ENCODE measurements around the gene CNTFR.

The CNTFR gene

GRCh38 chr9:34570809-34571480, 18.6 kb downstream of the CNTFR start:
- DNase-seq = no peak

- no peak for DNase-seq
Measured at GRCh38 chr9:34570376-34570775, 19.1 kb downstream of the CNTFR start.

- DNase-seq = no peak
Measured at GRCh38 chr9:34568774-34569173, 20.8 kb downstream of the CNTFR start.

GRCh38 chr9:34568133-34568532, 21.4 kb downstream of the CNTFR start:
- no peak for DNase-seq

GRCh38 chr9:34566972-34567371, 22.6 kb downstream of the CNTFR start:
- DNase-seq = no peak

- no peak for DNase-seq
Measured at GRCh38 chr9:34566322-34566721, 23.2 kb downstream of the CNTFR start.

- DNase-seq = no peak
Measured at GRCh38 chr9:34565856-34566255, 23.7 kb downstream of the CNTFR start.

- DNase-seq = no peak
Measured at GRCh38 chr9:34564617-34565016, 24.9 kb downstream of the CNTFR start.

- no peak for DNase-seq
Measured at GRCh38 chr9:34563262-34563661, 26.3 kb downstream of the CNTFR start.

- DNase-seq = peak in 1 of 2 donors; percentile 6
Measured at GRCh38 chr9:34562135-34562745, 27.3 kb downstream of the CNTFR start.

- no peak for DNase-seq
Measured at GRCh38 chr9:34560599-34561214, 28.8 kb downstream of the CNTFR start.

- DNase-seq = no peak
Measured at GRCh38 chr9:34559624-34560455, 29.7 kb downstream of the CNTFR start.

- no peak for DNase-seq
Measured at GRCh38 chr9:34558919-34559623, 30.5 kb downstream of the CNTFR start.

- no peak for DNase-seq
Measured at GRCh38 chr9:34558364-34558763, 31.2 kb downstream of the CNTFR start.

- DNase-seq = no peak
Measured at GRCh38 chr9:34557426-34558321, 31.9 kb downstream of the CNTFR start.

- DNase-seq = no peak
Measured at GRCh38 chr9:34556949-34557348, 32.6 kb downstream of the CNTFR start.

GRCh38 chr9:34555936-34556525, 33.5 kb downstream of the CNTFR start:
- no peak for DNase-seq

GRCh38 chr9:34555500-34555899, 34.0 kb downstream of the CNTFR start:
- DNase-seq = no peak

- no peak for DNase-seq
Measured at GRCh38 chr9:34555002-34555348, 34.5 kb downstream of the CNTFR start.

GRCh38 chr9:34554211-34555001, 35.1 kb downstream of the CNTFR start:
- no peak for DNase-seq
